AG09319 (cell line): ENCODE results near the gene DPF1.

Experiments
- DNase-seq: peaks from one replicate; pipeline ENCODE4 v3.0.0-alpha.2; 2010; ENCODE audit warnings: low read depth; ENCODE audit errors: extremely low read depth
- CTCF ChIP-seq: IDR thresholded peaks from 2 replicates; pipeline ENCODE4 v1.5.1; 2011; ENCODE audit warnings: low read depth, mild to moderate bottlenecking, inconsistent platforms, low read length, moderate library complexity

Gene DPF1

GRCh38 chr19:38253788-38254187, 29.8 kb upstream of the DPF1 start:
- no peak for TF ChIP-seq CTCF
- no peak for DNase-seq

- DNase-seq, result no peak
- no peak for TF ChIP-seq CTCF
Observed at GRCh38 chr19:38252941-38253691, 29.1 kb upstream of the DPF1 start.

GRCh38 chr19:38252385-38252784, 28.4 kb upstream of the DPF1 start:
- no peak for DNase-seq
- TF ChIP-seq CTCF, result no peak

- DNase-seq, result no peak
Observed at GRCh38 chr19:38251564-38252051, 27.6 kb upstream of the DPF1 start.

GRCh38 chr19:38250821-38251563, 27.0 kb upstream of the DPF1 start:
- no peak for DNase-seq
- TF ChIP-seq CTCF, result no peak

More at GRCh38 chr19:38251564-38252051, 27.6 kb upstream of the DPF1 start:
- no peak for TF ChIP-seq CTCF

GRCh38 chr19:38250428-38250820, 26.4 kb upstream of the DPF1 start:
- no peak for TF ChIP-seq CTCF
- no peak for DNase-seq

GRCh38 chr19:38248421-38248820, 24.4 kb upstream of the DPF1 start:
- TF ChIP-seq CTCF, result no peak
- no peak for DNase-seq
